HTR-8/SVneo (cell line): ENCODE measurements around the gene MAP3K10.
A peak's percentile ranks its signal among the peaks of the same experiment; 100 is the strongest.
"Not testable (repeated sequence)": the region's sequence is repeated elsewhere in the genome, so short reads cannot be mapped to it uniquely, and the experiment has no call there.

Experiments
- DNase-seq: peaks from one replicate; pipeline ENCODE4 v3.0.0; 2011; ENCODE audit warnings: low spot score, mixed read lengths; ENCODE audit not compliant: insufficient read length
- FAIRE-seq: peaks from 2 replicates; lab custom pipeline; 2011; peaks lifted over from hg19 to GRCh38; lab: Jason Lieb, UNC

Gene MAP3K10

GRCh38 chr19:40170303-40170989, 20.8 kb upstream of the MAP3K10 start:
- not testable (repeated sequence) for FAIRE-seq, DNase-seq

GRCh38 chr19:40171293-40171692, 19.9 kb upstream of the MAP3K10 start:
- FAIRE-seq, DNase-seq: not testable (repeated sequence)

GRCh38 chr19:40174092-40174491, 17.1 kb upstream of the MAP3K10 start:
- FAIRE-seq (no peak), DNase-seq (no peak)

GRCh38 chr19:40175820-40176219, 15.4 kb upstream of the MAP3K10 start:
- DNase-seq (no peak), FAIRE-seq (no peak)

- DNase-seq: no peak
- FAIRE-seq: no peak
These were observed 13.7 kb upstream of the MAP3K10 start for GRCh38 chr19:40177286-40178070.

GRCh38 chr19:40178756-40179155, 12.5 kb upstream of the MAP3K10 start:
- FAIRE-seq: no peak
- no peak for DNase-seq

- DNase-seq: no peak
These were observed 7.0 kb upstream of the MAP3K10 start for GRCh38 chr19:40184273-40184672.

GRCh38 chr19:40191836-40192646, 815 bp downstream of the MAP3K10 start:
- no peak for FAIRE-seq
- peak; percentile 32 for DNase-seq

More at GRCh38 chr19:40184273-40184672, 7.0 kb upstream of the MAP3K10 start:
- FAIRE-seq: no peak

- no peak for DNase-seq
- no peak for FAIRE-seq
These were observed 1.7 kb downstream of the MAP3K10 start for GRCh38 chr19:40192758-40193586.

- FAIRE-seq: no peak
These were observed 2.3 kb downstream of the MAP3K10 start for GRCh38 chr19:40193587-40193849.

GRCh38 chr19:40198272-40198990, 7.2 kb downstream of the MAP3K10 start:
- DNase-seq (no peak), FAIRE-seq (no peak)

More at GRCh38 chr19:40193587-40193849, 2.3 kb downstream of the MAP3K10 start:
- DNase-seq: no peak

GRCh38 chr19:40200341-40201099, 9.3 kb downstream of the MAP3K10 start:
- FAIRE-seq (no peak), DNase-seq (no peak)

- no peak for DNase-seq
- no peak for FAIRE-seq
These were observed 13.2 kb downstream of the MAP3K10 start for GRCh38 chr19:40204381-40204780.

- no peak for FAIRE-seq
These were observed 14.5 kb downstream of the MAP3K10 start for GRCh38 chr19:40205760-40206159.

GRCh38 chr19:40208602-40209001, 17.4 kb downstream of the MAP3K10 start:
- FAIRE-seq (no peak), DNase-seq (no peak)

More at GRCh38 chr19:40205760-40206159, 14.5 kb downstream of the MAP3K10 start:
- no peak for DNase-seq

GRCh38 chr19:40210889-40211288, 19.7 kb downstream of the MAP3K10 start:
- DNase-seq (no peak), FAIRE-seq (no peak)

- no peak for DNase-seq
- FAIRE-seq: no peak
These were observed 22.1 kb downstream of the MAP3K10 start for GRCh38 chr19:40213251-40213829.

GRCh38 chr19:40213882-40214570, 22.8 kb downstream of the MAP3K10 start:
- DNase-seq (no peak), FAIRE-seq (no peak)
